ENCODE measurements around the gene REEP1. TPM values are rescaled to one million over a fixed set of nuclear protein-coding genes. Genes with fewer than 3 reads are reported as not detected.

The REEP1 gene
- total and polyA plus RNA-seq, 7 donors = 0.23 to 98.0 (median 44.9) TPM

DNA sequence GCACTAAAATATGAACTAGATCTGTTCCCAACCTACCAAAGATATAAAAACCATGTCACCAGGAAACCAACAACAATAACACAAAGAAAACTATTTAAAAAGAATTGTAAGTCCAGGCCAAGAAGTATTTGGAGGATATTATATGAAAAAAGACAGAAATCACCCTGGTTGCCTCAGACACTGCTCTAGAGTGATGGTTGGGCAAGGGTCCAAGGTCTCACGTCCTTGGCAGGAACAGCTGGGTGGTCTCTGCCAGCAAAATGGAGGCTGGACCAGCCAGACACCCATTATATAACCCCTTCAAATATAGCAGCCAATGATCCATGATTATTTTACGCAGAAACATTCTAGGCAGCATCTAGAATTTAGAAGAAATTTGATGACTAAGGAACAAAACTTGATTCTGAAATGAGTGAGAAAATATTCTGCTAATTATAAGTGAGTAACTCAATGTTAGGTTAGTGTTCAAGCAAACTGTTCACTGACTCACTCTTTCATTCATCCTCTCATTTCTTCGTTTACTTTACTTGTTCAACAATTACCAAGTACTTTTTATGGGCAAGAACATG is 102.8 kb downstream of the REEP1 start:
- intact Hi-C loops (cut with DNase I) = no loop called here
- no peak overlapping the region for H3K4me3 ChIP-seq
- H3K9me3 ChIP-seq = no peaks in the 10 kb centered on the region
- no peak for TF ChIP-seq POLR2AphosphoS5 (IDR thresholded peaks at IDR 0.05)
- TF ChIP-seq EP300 (IDR thresholded peaks at IDR 0.05) = peak in 1 of 4 donors; percentile 3
- H3K27me3 ChIP-seq = no peaks in the 10 kb centered on the region
- 68 to 74% methylated on average over 3 of the region's 3 CpGs for WGBS, 2 donors
- H3K4me1 ChIP-seq = peaks cover 2 to 17% (median 14%) of the 10 kb centered on the region in 4 donors
- peaks cover 0 to 14% (median 6%) of the 10 kb centered on the region in 4 donors for H3K36me3 ChIP-seq
- H3K27ac ChIP-seq = peak overlapping the region; percentile 56 to 80 (median 68)
- DNase-seq = peak; percentile 33

- H3K36me3 ChIP-seq = peaks cover 0 to 14% (median 6%) of the 10 kb centered on the region in 4 donors
- intact Hi-C loops (cut with DNase I) = no loop called here
- TF ChIP-seq EP300 (IDR thresholded peaks at IDR 0.05) = no peak
- TF ChIP-seq CTCF (IDR thresholded peaks at IDR 0.05) = no peak
- TF ChIP-seq POLR2AphosphoS5 (IDR thresholded peaks at IDR 0.05) = no peak
- TF ChIP-seq POLR2A (IDR thresholded peaks at IDR 0.05) = no peak
- H3K27me3 ChIP-seq = no peaks in the 10 kb centered on the region
- peaks cover 2 to 17% (median 14%) of the 10 kb centered on the region in 4 donors for H3K4me1 ChIP-seq
- H3K27ac ChIP-seq = peak overlapping the region in 2 of 4 donors; percentile 79 to 80
- H3K9me3 ChIP-seq = no peaks in the 10 kb centered on the region
- no peak overlapping the region for H3K4me3 ChIP-seq
- no peak for DNase-seq
- WGBS, 2 donors = 71 to 80% methylated on average over 4 of the region's 4 CpGs
These were observed 104.0 kb downstream of the REEP1 start for GRCh38 chr2:86233436-86233835.

DNA sequence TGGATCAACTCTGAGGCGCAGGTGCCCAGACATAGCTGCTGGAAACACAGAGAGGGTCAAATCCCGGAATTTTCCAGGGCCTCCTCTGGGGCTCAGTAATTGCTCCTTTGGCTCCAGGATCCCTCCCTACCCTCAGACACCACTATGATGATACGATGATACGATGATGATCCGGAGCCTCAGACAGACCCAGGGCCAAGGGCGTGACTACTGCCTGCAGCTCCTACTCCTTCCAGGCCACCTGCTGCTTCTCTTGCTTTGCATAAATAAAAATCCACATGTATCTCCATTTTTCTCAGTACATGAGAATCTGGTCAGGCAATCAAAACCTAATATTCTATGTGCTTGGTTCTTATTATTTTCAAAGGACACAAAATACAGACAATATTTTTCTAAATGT is 104.5 kb downstream of the REEP1 start:
- no peak overlapping the region for H3K27ac ChIP-seq
- H3K4me3 ChIP-seq = no peak overlapping the region
- WGBS, 2 donors = 82 to 89% methylated on average over 6 of the region's 6 CpGs
- TF ChIP-seq CTCF (IDR thresholded peaks at IDR 0.05) (no peak), POLR2AphosphoS5 (IDR thresholded peaks at IDR 0.05) (no peak), EP300 (IDR thresholded peaks at IDR 0.05) (no peak), POLR2A (IDR thresholded peaks at IDR 0.05) (no peak)
- H3K4me1 ChIP-seq = peaks cover 0 to 17% (median 14%) of the 10 kb centered on the region in 4 donors
- peaks cover 0 to 14% (median 6%) of the 10 kb centered on the region in 4 donors for H3K36me3 ChIP-seq
- no peaks in the 10 kb centered on the region for H3K9me3 ChIP-seq
- intact Hi-C loops (cut with DNase I) = no loop called here
- H3K27me3 ChIP-seq = no peaks in the 10 kb centered on the region
- DNase-seq = no peak

- Histone ChIP-seq H3K4me1 (peaks cover 0 to 17% (median 14%) of the 10 kb centered on the region in 4 donors), H3K36me3 (peaks cover 0 to 14% (median 6%) of the 10 kb centered on the region in 4 donors), H3K9me3 (no peaks in the 10 kb centered on the region), H3K27me3 (no peaks in the 10 kb centered on the region), H3K4me3 (no peak overlapping the region), H3K27ac (no peak overlapping the region)
- no peak for TF ChIP-seq POLR2AphosphoS5 (IDR thresholded peaks at IDR 0.05)
- TF ChIP-seq EP300 (IDR thresholded peaks at IDR 0.05) = no peak
- TF ChIP-seq CTCF (IDR thresholded peaks at IDR 0.05) = no peak
- TF ChIP-seq POLR2A (IDR thresholded peaks at IDR 0.05) = no peak
- intact Hi-C loops (cut with DNase I) = no loop called here
- WGBS, 2 donors = 88 to 91% methylated on average over 15 of the region's 15 CpGs
- peak; percentile 45 for DNase-seq
These were observed 105.0 kb downstream of the REEP1 start for GRCh38 chr2:86232373-86232784.

- WGBS, 2 donors = 89% methylated on average over 13 of the region's 13 CpGs
- Histone ChIP-seq H3K36me3 (peaks cover 0 to 14% (median 6%) of the 10 kb centered on the region in 4 donors), H3K27ac (no peak overlapping the region), H3K9me3 (no peaks in the 10 kb centered on the region), H3K4me3 (no peak overlapping the region), H3K27me3 (no peaks in the 10 kb centered on the region), H3K4me1 (peaks cover 0 to 17% (median 14%) of the 10 kb centered on the region in 4 donors)
- intact Hi-C loops (cut with DNase I) = no loop called here
- peak; percentile 57 for DNase-seq
- TF ChIP-seq EP300 (IDR thresholded peaks at IDR 0.05) = no peak
- no peak for TF ChIP-seq CTCF (IDR thresholded peaks at IDR 0.05)
- TF ChIP-seq POLR2A (IDR thresholded peaks at IDR 0.05) = no peak
- no peak for TF ChIP-seq POLR2AphosphoS5 (IDR thresholded peaks at IDR 0.05)
These were observed 105.6 kb downstream of the REEP1 start for GRCh38 chr2:86231680-86232372.
